H1 (cell line): Measurements from ENCODE around the gene PDHB. TPM values are rescaled to one million over a fixed set of nuclear protein-coding genes. Genes with fewer than 3 reads are reported as not detected.

Experiments used
- polyA plus RNA-seq, 7 experiments: library from polyadenylated mRNA; depleted of rRNA in 3 of 7; stranded (reverse) in 5 of 7; unstranded in 2 of 7; fragments of >200 nt in 5 of 7; fragments of 200-250 nt in 2 of 7; gene quantifications; 1 replicate in 5 of 7; 2 replicates in 1 of 7; 4 replicates in 1 of 7; pipeline versions ENCODE4 v1.2.1 to v1.2.3, GENCODE V29; 2011 to 2013; ENCODE audit warnings: missing spikeins in 2 of 7, mixed read lengths in 2 of 7
- total RNA-seq: library from RNA; stranded (reverse); fragmentation: NEBNext Ultra II Directional; extraction: Animal tissue kit (Norgen Biotek cat#: 25700); gene quantifications from 2 replicates; pipeline ENCODE4 v1.2.1, GENCODE V29; 2021
- TF ChIP-seq, protein P1 (sequence below): fragments of 300-600 bp; sonication (generic); IDR thresholded peaks from 2 replicates; pipeline ENCODE4 v1.7.1; 2012; ENCODE audit warnings: low read length, moderate library complexity, mild to moderate bottlenecking, inconsistent platforms; ENCODE audit not compliant: insufficient replicate concordance

The PDHB gene
- total and polyA plus RNA-seq, 2 of the 8 experiments (the other 6 are each of a cell fraction or from before 2014, with no cell fraction given), result 90.4 to 140 TPM

DNA sequence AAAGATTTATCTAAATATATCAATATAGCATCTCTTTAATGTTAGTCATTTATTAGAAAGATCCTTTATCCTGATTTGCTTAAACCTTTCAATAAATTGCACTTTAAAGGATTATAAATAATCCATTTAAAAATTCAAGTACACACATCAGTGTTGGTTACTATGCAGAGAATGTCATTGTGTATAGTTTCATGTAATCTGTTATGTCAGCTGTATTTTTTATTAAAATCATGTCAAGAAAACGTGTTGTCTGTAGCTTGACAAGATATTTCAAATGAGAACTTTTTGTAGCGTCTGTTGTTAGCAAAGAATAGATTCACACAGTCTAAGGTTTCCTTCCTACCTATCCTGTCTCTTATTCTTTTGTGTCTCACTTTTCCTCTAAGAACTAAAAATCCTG is 7.8 kb downstream of the PDHB start (continued):
- TF ChIP-seq, protein P1, sequence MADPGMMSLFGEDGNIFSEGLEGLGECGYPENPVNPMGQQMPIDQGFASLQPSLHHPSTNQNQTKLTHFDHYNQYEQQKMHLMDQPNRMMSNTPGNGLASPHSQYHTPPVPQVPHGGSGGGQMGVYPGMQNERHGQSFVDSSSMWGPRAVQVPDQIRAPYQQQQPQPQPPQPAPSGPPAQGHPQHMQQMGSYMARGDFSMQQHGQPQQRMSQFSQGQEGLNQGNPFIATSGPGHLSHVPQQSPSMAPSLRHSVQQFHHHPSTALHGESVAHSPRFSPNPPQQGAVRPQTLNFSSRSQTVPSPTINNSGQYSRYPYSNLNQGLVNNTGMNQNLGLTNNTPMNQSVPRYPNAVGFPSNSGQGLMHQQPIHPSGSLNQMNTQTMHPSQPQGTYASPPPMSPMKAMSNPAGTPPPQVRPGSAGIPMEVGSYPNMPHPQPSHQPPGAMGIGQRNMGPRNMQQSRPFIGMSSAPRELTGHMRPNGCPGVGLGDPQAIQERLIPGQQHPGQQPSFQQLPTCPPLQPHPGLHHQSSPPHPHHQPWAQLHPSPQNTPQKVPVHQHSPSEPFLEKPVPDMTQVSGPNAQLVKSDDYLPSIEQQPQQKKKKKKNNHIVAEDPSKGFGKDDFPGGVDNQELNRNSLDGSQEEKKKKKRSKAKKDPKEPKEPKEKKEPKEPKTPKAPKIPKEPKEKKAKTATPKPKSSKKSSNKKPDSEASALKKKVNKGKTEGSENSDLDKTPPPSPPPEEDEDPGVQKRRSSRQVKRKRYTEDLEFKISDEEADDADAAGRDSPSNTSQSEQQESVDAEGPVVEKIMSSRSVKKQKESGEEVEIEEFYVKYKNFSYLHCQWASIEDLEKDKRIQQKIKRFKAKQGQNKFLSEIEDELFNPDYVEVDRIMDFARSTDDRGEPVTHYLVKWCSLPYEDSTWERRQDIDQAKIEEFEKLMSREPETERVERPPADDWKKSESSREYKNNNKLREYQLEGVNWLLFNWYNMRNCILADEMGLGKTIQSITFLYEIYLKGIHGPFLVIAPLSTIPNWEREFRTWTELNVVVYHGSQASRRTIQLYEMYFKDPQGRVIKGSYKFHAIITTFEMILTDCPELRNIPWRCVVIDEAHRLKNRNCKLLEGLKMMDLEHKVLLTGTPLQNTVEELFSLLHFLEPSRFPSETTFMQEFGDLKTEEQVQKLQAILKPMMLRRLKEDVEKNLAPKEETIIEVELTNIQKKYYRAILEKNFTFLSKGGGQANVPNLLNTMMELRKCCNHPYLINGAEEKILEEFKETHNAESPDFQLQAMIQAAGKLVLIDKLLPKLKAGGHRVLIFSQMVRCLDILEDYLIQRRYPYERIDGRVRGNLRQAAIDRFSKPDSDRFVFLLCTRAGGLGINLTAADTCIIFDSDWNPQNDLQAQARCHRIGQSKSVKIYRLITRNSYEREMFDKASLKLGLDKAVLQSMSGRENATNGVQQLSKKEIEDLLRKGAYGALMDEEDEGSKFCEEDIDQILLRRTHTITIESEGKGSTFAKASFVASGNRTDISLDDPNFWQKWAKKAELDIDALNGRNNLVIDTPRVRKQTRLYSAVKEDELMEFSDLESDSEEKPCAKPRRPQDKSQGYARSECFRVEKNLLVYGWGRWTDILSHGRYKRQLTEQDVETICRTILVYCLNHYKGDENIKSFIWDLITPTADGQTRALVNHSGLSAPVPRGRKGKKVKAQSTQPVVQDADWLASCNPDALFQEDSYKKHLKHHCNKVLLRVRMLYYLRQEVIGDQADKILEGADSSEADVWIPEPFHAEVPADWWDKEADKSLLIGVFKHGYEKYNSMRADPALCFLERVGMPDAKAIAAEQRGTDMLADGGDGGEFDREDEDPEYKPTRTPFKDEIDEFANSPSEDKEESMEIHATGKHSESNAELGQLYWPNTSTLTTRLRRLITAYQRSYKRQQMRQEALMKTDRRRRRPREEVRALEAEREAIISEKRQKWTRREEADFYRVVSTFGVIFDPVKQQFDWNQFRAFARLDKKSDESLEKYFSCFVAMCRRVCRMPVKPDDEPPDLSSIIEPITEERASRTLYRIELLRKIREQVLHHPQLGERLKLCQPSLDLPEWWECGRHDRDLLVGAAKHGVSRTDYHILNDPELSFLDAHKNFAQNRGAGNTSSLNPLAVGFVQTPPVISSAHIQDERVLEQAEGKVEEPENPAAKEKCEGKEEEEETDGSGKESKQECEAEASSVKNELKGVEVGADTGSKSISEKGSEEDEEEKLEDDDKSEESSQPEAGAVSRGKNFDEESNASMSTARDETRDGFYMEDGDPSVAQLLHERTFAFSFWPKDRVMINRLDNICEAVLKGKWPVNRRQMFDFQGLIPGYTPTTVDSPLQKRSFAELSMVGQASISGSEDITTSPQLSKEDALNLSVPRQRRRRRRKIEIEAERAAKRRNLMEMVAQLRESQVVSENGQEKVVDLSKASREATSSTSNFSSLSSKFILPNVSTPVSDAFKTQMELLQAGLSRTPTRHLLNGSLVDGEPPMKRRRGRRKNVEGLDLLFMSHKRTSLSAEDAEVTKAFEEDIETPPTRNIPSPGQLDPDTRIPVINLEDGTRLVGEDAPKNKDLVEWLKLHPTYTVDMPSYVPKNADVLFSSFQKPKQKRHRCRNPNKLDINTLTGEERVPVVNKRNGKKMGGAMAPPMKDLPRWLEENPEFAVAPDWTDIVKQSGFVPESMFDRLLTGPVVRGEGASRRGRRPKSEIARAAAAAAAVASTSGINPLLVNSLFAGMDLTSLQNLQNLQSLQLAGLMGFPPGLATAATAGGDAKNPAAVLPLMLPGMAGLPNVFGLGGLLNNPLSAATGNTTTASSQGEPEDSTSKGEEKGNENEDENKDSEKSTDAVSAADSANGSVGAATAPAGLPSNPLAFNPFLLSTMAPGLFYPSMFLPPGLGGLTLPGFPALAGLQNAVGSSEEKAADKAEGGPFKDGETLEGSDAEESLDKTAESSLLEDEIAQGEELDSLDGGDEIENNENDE, result no peak
